ENCODE measurements around the gene SELENOO.

The SELENOO gene

DNA sequence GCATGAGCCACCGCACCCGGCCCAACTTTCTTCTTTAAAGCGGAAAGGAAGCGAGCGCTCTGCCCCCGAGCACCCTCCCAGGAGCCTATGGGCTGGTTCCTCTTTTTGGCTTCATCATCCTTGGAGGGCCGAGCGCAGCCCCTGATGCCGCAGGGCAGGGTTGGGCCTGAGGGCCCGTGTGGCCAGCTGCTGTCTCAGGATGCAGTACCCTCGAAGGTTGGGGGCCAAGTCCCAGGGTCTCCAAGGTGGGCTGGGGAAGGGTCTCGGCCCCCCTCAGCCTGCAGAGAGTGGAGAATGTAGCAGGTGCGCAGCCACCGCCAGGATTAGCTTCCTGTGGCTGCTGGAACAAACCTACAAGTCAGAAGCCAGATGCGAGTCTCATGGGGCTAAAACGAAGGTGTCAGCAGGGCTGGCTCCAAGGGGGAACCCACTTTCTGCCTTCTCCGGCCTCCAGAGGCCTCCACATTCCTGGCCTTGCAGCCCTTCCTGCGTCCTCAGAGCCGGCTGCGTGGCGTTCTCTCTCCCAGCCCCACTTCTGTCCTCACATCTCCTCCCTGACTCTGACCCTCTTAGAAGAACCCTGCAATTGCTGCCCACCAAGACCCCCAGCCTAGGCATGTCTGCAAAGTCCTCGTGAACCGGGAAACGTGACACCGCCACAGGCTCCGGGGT, 27.4 kb upstream of the SELENOO start:
- DNase-seq: no peak

DNA sequence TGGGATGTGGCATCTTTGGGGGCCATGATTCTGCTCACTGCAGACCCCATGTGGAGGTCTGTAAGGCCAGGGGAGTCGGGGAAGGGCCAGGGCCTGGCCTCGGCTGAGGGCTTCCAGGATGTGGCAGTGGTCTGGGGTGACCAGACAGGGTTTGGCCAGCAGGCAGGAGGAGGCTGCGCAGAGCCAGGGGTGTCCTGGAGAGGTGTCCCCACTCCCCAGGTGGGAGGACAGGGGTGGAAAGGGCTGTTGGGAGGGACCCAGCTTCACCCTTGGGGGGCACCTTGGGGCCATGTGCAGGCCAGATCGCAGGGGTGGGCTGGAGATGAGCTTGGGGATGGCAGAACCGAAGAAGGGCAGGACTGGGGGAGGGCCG, 26.8 kb upstream of the SELENOO start:
- DNase-seq: no peak

DNA sequence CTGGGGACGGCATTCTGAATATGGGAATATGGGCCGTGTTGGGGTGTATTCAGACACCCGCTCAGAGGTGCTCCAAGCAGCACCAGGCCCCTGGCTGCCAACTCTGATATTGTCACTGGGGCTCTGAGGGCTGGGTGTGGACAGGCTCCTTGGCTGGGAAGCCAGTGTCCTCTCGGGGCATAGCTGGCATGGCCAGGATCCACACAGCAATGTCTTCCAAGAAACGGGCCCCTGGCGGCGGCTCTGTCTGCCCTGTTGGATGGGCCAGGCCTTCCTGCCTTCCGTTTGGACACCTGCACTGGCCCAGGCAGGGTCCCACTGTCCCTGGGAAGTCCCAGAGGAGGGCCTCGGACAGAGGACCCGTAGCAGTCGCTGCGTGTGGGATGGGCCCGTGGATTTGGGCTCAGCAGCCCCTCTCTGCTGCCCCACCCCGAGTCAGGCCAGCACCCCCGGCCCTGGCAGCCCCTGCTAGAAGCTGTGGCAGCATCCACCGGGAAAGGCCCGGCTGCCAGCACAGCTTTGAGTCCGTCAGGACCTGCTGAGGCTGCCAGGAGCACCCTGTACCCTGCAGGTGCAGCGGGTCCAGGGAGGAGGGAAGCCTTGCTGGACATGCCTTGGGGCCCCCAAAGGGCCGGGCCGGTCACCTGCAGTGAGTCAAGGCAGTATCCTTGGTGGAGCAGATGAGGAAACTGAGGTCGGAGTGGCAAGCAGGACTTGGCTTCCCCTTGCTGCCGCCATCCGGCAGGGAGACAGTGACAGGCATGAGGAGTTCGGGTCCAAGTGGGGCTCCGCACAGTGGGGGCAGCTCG, 26.2 kb upstream of the SELENOO start:
- no peak for DNase-seq

DNA sequence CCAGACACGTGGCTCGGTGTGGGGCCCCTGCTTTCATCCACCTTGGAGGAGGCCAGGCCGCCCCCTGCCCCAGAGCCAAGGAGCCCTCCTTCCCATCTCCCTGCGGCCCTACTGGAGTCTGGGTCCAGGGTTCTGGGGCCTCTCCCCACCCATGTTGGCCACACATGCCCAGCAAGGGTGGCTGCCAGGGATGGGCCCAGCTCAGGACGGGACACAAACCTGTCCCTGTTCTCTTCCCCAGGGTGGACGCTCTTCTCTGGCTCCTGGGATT, 25.7 kb upstream of the SELENOO start:
- DNase-seq: no peak

DNA sequence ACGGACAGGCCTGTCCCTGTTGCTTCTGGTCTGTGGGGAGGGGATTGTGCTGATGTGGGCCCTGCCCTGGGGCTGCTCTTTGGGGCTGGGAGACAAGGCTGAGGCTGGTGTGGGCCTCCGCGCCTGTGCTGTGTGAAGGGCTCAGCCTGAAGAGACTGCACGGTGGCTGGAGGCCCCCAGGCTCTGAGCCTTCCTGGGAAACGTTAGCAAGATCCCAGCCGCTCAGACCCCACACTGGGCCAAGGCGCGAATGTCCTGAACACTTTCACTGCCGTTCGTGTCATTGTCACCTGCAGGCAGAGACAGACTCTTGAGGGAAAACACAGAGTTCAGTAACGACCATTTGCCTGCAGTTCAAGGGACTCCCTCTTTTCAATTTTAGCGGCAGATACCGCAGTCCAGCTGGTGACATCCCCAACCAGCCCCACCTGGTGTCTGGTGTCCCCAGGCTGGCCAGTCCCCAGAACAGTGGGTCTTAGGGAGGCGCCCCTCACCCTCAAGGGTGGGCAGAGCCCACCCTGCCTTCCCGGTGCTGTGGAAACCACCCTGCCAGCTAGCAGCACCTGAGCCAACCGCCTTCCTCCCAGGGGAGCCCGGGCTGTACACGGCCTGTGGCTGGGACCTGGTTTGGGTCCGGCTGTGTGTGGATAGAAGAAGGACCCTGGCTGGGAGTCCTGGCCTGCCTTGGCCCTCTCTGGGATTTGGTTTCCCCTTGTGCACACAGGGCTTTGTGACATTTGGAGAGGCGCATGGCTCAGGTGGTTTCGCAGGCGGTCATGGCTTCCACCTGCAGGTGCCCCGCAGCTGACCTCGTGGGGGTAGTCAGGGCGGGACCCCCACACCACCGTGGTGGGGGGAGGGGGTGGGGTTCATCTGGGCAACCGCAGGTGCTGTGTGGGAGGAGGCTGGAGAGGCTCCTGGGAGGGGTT, 24.6 kb upstream of the SELENOO start:
- DNase-seq: no peak

DNA sequence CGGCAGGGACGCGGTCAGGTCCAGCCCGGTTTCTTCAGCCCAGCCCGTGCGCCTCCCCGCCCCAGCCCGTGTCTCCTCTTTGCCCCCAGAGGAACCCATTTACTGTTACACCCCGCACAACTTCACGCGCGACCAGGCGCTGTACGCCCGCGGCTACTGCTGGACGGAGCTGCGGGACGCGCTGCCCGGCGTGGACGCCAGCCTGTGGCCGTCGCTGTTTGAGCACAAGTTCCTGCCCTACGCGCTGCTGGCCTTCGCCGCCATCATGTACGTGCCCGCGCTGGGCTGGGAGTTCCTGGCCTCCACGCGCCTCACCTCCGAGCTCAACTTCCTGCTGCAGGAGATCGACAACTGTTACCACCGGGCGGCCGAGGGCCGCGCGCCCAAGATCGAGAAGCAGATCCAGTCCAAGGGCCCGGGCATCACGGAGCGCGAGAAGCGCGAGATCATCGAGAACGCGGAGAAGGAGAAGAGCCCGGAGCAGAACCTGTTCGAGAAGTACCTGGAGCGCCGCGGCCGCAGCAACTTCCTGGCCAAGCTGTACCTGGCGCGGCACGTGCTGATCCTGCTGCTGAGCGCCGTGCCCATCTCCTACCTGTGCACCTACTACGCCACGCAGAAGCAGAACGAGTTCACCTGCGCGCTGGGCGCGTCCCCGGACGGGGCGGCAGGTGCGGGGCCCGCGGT, 23.8 kb upstream of the SELENOO start:
- no peak for DNase-seq

DNA sequence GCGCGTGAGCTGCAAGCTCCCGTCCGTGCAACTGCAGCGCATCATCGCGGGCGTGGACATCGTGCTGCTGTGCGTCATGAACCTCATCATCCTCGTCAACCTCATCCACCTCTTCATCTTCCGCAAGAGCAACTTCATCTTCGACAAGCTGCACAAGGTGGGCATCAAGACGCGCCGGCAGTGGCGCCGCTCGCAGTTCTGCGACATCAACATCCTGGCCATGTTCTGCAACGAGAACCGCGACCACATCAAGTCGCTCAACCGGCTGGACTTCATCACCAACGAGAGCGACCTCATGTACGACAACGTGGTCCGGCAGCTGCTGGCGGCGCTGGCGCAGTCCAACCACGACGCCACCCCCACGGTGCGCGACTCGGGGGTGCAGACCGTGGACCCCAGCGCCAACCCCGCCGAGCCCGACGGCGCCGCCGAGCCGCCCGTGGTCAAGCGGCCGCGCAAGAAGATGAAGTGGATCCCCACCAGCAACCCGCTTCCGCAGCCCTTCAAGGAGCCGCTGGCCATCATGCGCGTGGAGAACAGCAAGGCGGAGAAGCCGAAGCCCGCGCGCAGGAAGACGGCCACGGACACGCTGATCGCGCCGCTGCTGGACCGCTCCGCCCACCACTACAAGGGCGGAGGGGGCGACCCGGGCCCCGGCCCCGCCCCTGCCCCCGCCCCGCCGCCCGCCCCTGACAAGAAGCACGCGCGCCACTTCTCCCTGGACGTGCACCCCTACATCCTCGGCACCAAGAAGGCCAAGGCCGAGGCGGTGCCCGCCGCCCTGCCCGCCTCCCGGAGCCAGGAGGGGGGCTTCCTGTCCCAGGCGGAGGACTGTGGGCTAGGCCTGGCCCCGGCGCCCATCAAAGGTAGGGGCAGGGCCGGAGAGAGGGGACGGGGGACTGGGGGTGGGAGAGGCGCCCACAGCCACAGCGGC, 23.0 kb upstream of the SELENOO start:
- DNase-seq: no peak

DNA sequence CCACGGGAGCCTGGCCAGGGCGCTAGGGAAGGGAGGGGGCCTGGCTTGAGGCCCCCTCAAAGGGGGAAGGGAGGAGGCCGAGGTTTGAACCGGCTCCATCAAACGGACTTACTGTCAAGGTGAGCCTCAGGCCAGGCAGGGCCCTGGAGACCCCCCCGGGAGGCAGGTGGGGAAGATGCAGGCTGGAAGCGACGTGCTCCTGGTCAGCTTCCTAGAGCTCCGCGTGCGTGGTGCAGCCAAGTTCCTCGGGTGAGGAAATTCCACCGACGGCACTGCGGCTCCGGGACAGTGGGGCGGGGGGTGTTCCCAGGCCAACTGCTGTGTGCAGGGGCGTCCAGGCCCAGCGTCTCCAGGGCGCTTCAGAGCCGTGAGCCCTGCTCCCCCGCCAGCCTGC, 22.3 kb upstream of the SELENOO start:
- no peak for DNase-seq

DNA sequence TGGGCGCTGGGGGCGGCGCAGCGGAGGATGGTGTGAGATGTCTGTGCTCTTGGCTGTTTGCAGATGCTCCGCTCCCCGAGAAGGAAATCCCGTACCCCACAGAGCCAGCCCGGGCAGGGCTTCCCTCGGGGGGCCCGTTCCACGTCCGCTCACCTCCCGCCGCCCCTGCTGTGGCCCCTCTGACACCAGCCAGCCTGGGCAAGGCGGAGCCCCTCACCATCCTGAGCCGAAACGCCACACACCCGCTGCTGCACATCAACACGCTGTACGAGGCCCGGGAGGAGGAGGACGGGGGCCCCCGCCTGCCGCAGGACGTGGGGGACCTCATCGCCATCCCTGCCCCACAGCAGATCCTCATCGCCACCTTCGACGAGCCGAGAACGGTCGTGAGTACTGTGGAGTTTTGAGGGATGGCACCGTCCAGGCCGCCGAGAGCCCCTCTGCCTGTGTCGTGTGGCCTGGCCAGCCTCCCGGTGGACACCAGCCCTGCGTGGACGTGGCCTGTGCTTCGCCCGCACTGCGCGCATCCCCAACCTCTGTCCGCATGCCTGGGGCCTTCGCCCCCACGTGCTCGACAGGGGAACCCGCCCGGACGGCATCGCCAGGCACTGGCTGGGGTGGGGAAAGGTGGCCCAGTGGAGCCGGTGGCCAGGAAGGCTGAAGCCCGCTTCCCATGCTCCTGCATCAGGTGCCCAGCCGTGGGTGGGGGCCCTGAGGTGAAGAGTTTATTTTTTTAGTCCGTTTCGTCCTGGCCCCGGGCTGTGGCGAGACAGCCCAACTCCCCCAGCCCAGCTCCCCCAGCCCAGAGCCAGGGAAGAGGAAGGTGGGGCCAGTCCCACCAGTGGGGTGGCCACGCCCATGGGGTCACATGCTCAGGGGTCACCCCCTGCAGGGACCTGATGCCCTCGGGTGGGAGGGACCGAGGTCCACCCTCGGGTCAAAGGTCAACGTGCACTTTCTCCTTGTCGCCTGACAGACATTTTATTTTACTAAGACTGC, 21.6 kb upstream of the SELENOO start:
- DNase-seq: no peak

DNA sequence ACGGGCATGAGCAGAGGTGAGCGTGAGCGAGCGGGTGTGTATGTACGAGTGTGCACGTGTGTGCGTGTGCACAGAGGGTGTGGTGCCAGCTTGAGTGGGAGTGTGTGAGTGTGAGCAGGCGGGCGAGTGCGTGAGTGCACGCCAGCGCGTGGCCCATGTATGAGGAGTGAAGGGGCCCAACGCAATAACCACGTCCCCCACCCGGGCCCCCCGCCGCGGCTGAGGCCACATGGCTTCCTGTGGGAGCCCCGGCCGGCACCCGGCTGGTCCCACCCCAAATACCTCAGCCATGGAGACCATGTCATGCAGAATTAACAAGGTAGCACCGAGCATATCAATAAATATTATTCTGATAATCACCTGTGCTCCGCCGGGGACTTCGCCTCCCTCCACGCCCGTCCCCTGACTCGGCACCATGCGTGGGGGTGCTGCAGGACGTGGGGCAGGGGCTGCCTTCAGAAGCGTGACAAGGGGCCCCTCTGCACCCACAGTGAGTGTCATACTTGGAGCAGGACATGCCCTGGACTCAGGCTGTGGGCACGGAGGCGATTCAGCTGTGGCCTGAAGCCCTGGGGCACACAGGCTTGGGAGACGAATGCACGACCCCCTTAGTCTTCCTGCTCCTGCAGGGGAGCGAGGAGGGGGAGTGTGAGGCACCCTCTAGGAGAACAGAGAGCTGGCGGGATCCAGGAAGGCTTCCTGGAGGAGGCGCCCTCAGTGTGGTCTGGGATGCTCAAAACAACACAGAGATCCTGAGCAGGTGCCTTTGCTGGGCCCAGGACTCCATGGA, 20.7 kb upstream of the SELENOO start:
- no peak for DNase-seq

DNA sequence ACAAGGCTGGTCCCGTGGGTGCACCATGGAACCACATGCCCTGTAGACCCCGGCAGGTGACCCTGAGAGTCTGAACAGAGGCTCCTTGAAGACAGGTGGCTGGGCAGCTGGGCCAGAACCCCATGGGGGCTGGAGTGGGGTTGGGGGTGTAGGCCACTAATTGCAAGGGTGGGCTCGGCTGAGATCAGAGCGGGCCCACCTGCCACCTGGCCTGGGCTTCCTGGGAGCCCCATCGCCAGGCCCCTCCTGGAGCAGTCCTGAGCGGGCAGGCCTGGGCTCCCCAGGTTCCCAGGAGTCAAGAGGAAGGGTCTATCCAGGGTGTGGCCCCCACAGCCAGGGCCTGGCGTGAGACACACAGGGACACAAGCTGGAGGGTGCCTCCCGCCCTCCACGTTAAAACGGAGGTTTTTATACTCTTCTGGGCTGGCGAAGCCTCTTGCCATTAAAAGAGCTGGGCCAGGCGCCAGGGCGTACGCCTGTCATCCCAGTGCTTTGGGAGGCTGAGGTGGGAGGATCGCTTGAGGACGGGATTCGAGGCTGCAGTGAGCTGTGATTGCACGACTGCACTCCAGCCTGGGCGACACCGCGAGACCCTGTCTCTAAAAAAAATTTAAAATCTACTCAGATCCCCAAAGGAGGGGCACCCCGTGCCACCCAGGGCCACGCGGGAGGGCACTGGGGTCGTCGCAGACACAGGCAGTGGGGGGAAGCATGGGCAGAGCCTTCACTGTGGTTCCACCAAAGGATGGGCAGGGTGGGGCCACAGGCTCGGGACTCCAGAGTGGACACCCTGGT, 19.9 kb upstream of the SELENOO start:
- no peak for DNase-seq

DNA sequence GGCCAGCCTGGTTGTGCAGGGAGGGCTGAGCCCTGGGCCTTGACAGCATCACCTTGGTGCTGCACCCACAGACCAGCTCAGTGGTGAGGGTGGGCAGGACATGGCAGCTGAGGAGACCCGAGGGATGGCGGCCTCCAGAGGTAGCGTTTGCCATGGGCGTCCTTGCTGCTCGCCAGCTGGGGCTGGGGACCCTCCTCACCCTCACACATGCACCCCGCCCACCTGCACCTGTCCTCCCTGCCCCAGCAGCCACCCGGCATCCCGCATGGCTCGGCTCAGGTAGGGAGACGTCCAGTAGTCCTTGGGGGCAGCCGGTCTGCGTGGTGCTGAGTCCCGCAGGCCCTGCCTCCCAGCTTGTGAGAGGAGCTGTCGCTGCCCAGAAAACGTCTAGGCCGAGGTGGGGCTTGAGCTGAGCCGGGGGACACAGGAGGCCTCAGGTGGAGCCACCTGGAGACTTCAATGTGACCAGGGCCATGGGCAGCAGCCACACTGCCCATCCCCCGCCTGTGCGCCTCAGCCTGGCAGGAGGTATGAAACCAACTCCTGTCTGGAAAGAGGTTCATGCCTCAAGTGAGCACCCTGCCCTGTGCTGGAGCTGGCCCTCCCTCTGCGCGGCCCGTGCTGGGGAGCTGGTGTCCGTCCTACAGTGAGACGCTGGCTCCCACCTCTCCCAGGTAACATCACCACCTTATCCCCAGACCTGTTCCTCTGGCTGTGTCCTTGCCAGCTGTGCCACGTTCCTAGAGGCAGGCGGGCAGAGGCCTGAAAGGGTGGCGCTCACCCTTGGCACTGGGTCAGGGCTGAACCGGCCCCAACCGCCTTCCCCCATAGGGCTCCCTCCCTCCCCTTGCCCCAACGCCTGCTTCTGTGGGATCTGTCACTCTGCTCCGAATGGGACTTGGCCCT, 18.4 kb upstream of the SELENOO start:
- DNase-seq: no peak

DNA sequence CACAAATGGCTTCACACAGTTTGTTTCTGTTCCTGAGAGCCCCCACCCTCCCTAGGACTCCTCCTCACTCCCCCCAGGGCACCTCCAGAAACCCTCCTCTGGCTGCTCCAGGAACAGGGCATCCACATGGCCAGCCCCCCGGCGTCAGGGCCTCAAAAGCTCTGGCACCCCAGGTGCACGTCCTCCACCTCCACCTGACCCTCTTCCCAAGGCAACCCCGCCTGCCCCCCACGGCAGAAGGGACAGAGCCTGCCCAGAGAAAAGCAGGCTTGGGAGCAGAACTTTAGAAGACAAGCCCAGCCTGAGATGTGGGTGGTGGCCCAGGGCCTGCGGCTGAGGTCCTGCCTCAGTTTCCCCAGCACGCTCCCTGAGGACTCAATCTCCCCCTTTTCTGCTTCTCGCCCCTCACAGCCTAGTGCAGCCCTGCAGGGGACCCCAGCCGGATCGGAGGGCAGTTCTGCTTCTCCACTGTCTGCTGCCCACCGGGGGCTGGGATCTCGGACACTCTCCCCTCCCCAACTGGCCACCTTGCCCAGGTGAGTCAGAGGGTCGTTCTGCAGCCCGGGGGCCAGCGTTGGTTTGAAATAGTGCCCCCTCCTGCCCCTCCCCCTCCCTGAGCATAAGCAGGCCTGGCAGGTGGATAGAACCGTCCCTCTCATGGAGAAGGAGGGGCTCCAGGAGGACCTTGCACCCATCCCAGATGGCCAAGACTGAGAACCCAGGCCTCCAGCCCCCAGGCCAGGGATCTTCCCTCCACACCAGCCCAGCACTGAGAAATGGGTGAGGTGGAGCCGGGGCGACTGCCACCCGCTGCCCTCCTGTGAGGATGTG, 17.5 kb upstream of the SELENOO start:
- DNase-seq: no peak

DNA sequence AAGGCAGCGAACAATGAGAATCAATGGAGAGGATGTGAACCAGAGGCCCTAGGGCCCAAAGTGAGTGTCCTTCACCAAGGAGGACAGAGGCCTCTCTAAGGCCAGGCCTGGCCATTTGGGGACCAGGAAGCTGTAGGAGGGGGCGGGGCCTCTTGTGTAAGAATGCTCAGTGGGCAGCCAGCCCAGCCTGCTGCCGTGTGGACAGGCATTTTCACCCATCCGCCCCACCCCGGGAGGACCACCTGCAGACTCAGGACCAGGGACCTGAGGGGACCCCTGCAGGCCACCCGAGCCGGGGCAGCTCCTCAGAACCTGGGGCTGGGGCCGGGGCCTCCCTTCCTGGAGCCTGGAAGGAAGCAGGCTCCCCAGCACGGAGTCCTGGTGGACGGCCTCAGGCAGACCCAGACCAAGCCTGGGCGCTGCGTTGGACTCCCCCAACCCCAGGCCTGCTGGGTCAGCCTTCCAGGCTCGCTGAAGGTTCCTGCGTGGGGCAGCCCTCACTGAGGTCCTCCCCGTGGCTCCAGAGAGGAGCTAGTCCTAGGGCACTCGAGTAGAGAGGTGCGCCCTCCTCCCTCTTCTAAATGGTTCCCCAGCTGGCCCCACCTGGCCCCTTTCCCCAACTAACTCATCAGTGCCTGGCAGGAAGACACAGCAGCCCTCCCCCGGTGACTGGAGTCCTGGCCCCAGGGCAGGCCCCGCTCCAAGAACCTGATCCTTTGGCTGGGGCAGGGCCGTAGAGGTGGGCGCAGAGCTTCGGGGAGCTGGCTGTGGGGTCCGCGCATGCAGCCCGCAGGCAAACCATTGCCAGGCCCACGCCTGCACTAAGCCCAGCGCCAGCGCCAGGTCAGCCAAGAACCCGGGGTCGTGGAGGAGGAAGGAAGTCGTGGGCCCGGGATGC, 16.6 kb upstream of the SELENOO start:
- no peak for DNase-seq

DNA sequence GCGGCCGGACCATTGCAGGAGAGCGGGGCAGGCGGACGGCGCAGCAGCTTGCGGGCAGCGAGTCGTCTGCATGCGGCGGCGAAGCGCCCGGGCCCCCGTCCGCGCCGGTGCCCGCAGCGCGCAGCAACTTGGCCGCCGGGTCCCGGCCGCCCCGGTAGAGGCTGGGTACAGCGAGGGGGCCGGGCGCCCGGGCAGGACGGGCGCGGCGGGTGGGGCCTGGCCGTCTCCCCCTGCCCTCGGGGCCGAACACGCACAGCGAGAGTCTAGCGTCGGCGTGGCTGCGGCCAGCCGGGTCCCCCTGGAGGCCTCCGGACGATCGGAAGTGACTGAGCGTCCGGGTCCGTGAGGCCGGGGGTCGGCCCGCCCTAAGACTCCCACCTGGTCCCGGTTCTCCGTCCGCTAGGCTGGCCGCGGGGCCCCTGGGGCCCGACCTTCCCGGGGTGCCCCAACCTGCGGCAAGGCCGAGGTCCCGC, 15.9 kb upstream of the SELENOO start:
- DNase-seq: no peak

Measured in CD4-positive, alpha-beta T cell treated with Interleukin-10 for 1 hour (primary cell).